GM20431 (cell line): ENCODE results near the gene USP8.
"Not testable (repeated sequence)": the region's sequence is repeated elsewhere in the genome, so short reads cannot be mapped to it uniquely, and the experiment has no call there.

Experiments used
- in situ Hi-C: fragments of 300-500 bp; cut with MseI, MboI; formaldehyde crosslinking; loops from one replicate; pipeline ENCODE4 v1.15.0; 2020; ENCODE audit warnings: low sequenced_read_pairs; ENCODE audit not compliant: unreplicated experiment

USP8 gene

GRCh38 chr15:50424066-50424890 lies at the start of gene USP8:
TSS of gene USP8 (plus strand) at chr15:50424405. CDS start at chr15:50439074, 14,669 bp downstream.
- in situ Hi-C loops, result no loop called here

GRCh38 chr15:50377867-50378751 lies 46.1 kb upstream of the USP8 start:
- in situ Hi-C loops, result no loop called here

GRCh38 chr15:50378776-50379175 lies 45.4 kb upstream of the USP8 start:
- in situ Hi-C loops, result no loop called here

- in situ Hi-C loops, result not testable (repeated sequence)
Measured at GRCh38 chr15:50379413-50379812, 44.8 kb upstream of the USP8 start.

- in situ Hi-C loops, result no loop called here
Measured at GRCh38 chr15:50380089-50380488, 44.1 kb upstream of the USP8 start.

GRCh38 chr15:50381438-50381837 lies 42.8 kb upstream of the USP8 start:
- in situ Hi-C loops, result no loop called here

- in situ Hi-C loops, result not testable (repeated sequence)
Measured at GRCh38 chr15:50382408-50382807, 41.8 kb upstream of the USP8 start.

- in situ Hi-C loops, result no loop called here
Measured at GRCh38 chr15:50390554-50391264, 33.5 kb upstream of the USP8 start.

- in situ Hi-C loops, result not testable (repeated sequence)
Measured at GRCh38 chr15:50391561-50391960, 32.6 kb upstream of the USP8 start.

- in situ Hi-C loops, result no loop called here
Measured at GRCh38 chr15:50411870-50412269, 12.3 kb upstream of the USP8 start.

- in situ Hi-C loops, result no loop called here
Measured at GRCh38 chr15:50414624-50415023, 9.6 kb upstream of the USP8 start.

- in situ Hi-C loops, result no loop called here
Measured at GRCh38 chr15:50415752-50416404, 8.3 kb upstream of the USP8 start.

GRCh38 chr15:50416890-50417289 lies 7.3 kb upstream of the USP8 start:
- in situ Hi-C loops, result no loop called here

GRCh38 chr15:50418041-50418583 lies 6.1 kb upstream of the USP8 start:
- in situ Hi-C loops, result no loop called here

GRCh38 chr15:50425219-50425618 lies 1.0 kb downstream of the USP8 start:
- in situ Hi-C loops, result no loop called here

GRCh38 chr15:50425678-50426246 lies 1.6 kb downstream of the USP8 start:
- in situ Hi-C loops, result not testable (repeated sequence)

- in situ Hi-C loops, result no loop called here
Measured at GRCh38 chr15:50426428-50426827, 2.2 kb downstream of the USP8 start.

GRCh38 chr15:50431204-50431603 lies 7.0 kb downstream of the USP8 start:
- in situ Hi-C loops, result no loop called here

- in situ Hi-C loops, result no loop called here
Measured at GRCh38 chr15:50432230-50432629, 8.0 kb downstream of the USP8 start.
